Right lung (tissue), 5 donors: ENCODE data around the gene ADISSP. TPM values are rescaled to one million over a fixed set of nuclear protein-coding genes. Genes with fewer than 3 reads are reported as not detected.

Experiments
- DNase-seq, 2 donors: peaks; one replicate each; pipeline ENCODE4 v3.0.0-alpha.2; 2013
- polyA plus RNA-seq, 5 donors: library from polyadenylated mRNA; unstranded; fragments of 120-200 nt; gene quantifications; one replicate each; pipeline versions ENCODE4 v1.2.1 to v1.2.3, GENCODE V29; 2013; ENCODE audit warnings: inconsistent platforms in 1 of 5, low replicate concordance in 1 of 5; ENCODE audit not compliant: insufficient read length in 5 of 5, insufficient read depth in 1 of 5

The ADISSP gene
- polyA plus RNA-seq, 5 donors: 17.7 to 44.5 (median 23.2) TPM

DNA sequence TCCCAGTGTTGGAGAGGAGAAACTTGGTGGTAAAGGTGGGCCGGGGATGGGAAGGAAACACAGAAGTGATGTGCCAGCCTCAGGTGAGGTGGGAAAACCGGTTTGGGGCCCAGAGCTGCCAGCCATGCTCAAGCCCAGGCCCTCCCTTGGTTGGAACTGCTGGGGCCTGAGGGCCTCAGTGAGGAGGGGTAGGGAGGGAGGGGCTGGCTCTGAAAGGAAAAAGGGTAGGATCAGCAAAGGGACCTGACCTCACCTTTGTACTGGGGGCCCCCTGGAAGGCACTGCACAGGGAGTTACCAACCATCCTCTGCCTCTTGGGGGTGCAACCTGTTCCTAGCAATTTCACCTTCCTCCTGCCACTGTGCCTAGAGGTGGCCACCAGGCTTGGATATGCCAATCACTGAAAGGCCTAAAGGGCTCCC lies 15.5 kb upstream of the ADISSP start:
- DNase-seq: no peak

DNA sequence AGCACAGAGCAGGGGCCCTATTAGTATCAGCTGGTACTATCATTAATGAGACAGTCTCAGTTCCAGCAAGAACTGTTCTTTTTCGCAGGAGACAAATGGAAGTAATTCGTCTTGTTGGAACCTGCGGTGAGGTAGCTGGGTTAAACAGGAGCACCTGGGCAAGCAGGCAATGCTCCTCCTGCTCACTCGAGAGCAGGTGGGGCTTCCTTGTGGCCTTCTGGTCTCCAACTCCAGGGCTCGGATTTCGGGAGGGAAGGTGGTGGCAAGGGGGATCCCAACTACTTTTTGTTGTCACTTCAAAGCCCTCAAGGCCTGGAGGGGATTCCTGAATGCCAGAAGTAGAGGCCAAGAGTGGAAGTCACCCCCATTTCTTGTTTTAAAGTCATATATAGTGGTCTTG lies 15.0 kb upstream of the ADISSP start:
- DNase-seq: no peak

DNA sequence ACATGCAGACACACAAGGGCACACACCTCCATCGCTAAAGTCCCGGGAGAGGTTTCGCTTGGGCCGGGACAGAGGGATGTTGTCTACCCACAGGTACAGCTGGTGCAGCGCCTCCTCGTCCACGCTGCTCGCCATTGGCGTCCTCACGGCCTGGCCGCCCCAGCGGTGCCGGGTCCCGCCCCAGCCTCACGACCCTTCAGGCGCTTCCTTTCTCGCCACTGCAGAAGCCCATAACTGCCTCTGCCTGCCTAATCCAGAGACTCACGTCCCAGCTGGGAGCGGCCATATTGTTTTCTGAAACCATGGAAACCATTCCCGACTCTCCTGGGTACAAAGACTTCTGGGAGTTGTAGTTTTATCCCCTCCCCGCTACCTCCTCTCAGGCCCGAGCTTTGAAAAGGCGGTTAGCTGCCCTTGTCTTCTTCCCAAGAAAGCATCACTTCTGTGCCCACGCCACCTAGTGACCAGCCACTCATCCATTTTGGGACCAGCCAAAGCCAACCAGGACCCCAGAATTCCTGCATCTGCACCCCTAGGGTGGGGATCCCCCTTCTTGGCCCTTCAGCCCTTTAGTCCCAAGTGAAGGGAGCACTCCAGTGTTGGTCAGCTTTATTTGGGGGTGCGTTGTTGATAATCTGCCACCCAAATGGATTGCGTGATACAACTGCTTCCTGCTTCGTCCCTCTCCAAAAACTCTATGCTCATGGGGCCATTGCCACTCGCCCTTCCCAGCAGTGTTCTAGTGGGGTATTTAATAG lies 13.8 kb upstream of the ADISSP start, which contains the start of gene SPEF1:
Gene SPEF1 (minus strand): TSS at position 296 of the 758 bp plus-strand sequence. CDS start 161 bp downstream, at position 135.
- DNase-seq: peak; percentile 83 to 86

DNA sequence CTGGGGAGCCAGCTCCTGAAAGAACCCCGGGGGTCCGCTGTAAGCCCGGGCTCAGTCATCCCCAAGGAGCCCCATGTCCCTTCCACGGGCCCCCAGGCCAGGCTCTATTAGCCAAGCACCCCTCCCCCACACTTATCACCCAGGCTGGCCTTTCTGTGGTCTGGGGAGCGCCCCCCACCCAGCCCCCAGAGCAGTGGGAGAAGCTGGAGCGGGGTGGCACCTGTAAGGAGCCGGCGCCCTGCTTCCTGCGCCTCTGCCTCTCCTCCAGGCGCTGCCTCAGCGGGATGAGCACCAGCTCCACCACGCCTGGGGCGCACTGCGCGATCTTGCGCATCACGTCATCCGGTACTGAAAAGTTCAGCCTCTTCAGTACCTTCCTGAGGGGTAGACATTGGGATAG lies 11.4 kb upstream of the ADISSP start:
- no peak for DNase-seq

DNA sequence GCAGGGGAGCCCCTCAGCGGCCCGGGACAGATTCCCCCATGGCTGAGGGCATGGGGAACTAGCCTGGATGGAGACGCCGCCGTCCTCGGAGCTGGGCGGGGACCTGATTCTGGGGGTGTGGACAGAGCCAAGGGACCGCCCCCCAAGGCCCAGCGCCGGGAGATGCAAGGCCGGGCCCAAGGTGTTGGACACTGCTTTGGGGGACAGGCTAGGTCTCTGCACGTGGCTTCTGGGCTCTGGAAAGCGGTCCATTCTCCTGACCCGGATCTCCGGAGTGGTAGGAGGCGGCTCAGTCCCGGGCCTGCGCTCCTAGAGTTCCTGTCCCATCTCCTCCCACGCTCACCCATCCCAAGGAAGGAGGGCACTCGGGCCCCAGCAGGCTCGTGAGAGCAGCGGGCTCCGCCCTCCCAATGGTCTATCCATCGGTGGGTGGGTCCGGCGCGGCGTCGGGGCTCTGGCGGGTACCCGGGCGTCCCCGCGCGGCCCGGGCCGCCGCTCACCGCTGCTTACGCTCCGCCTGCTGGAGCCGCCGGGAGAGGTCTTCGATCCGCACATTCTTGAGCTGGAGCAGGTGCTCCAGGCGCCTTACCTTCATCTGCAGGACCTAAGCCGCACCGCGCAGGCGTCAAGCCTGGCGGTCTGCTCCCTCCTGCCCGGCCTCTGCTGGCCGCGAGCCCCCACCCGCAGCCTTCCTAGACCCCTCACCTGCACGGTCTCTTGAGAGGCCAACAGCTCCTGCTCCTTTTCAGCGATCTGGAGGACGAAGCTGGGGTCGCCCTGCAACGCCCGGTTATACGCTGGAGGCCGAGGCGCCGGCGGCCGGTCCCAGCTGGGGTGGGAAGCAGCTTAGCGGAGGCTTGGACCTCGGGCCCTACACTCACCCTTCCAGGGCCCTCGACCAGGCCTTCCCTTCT lies 10.4 kb upstream of the ADISSP start:
- no peak for DNase-seq

DNA sequence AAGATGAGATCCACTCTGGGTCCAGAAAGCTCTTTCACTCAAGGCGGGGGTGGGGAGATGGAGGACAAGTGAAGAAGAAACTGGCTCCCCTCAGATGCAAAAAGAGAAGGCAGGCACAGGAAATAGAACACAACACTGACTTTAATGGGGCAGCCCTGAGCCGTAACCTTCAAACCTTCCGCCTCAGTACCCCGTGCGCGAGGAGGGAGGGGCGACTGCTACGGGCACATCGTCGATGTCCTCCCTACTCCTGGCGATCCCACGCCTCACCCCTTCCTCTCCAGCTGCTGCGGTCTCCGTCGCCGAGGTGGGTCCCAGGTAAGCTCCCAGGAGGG lies 9.8 kb upstream of the ADISSP start:
- no peak for DNase-seq

DNA sequence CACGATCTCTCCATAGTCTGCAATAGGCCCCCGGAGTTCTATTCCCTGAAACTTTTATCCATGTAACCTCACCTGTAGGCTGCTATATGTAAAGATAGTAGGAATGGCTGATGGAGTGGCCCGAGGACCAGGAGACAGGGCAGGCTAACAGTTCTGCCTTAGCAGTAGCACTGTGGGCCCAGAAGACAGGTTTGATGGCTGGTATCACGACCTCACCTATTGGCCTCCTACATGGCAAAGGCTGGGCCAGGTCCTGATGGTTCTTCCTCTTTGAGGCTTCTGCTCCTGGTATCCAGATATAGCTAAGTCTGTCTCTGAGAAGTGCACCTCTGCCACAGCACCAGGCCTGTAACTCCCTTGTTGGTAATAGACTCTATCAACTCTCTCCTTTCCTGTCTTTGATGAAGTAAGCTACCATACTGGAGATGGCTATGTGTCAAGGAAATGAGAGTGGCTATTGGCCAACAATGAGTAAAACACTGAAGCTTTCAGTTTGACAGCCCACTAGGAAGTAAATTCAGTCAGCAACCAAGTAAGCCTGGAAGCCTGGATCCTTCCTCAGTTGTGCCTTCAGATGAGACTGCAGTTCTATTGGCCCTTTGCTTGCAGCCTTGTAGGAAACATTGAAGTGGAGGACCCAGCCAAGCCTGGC lies 8.0 kb upstream of the ADISSP start:
- no peak for DNase-seq

DNA sequence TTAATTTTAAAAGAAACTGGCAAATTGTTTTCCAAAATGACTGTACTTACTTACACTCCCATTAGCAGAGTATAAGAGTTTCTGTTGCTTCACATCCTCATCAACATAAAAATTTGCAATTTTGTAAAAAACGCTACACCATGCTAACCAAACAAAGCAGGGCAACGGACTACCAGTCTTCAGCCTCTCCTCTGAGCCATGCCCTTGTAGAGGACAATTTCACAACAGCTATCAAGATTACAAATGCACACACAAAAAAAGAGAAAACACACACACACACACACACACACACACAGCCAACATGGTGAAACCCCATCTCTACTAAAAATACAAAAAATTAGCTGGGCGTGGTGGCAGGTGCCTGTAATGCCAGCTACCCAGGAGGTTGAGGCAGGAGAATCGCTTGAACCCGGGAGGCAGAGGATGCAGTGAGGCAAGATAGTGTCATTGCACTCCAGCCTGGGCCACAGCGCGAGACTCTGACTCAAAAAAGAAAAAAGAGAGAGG lies 4.1 kb upstream of the ADISSP start:
- DNase-seq: no peak

DNA sequence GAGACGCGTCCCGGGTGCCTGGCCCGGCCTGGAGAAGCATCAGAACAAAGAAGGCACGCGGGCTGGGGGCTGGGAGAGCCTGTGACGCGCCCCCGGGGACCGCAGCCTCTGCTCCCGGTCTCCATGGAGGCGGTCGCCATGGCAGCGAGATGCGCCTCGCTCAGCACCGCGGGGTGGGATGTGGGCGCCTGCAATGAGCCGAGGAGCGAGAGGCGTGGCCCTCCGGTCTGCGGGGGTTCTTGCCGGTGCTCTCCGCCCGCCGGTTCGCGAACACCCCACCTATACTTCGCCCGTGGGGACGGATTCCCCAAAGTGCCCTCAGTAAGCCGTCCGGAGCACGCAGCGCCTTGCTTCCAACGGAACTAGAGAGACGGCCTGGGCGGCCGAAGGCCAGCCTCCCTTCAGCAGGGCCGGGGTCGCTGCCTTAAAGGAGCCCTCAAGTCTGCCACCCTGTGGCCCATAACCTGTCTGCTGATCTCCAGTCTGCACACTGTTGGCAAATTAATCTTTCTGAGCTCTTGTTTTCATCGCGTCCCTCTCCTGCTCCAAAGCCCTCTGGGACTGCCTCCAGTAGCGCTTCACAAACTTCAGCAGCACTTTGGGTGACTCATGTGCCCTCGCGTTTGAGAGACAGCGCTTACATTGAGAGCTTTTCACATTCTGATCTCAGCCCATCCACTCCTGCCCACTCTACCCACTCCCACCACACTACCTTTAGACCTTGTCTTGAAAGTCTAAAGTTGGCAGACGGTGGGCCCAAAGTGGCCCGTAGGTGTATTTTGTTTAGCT lies 983 bp upstream of the ADISSP start:
- peak; percentile 69 to 71 for DNase-seq

DNA sequence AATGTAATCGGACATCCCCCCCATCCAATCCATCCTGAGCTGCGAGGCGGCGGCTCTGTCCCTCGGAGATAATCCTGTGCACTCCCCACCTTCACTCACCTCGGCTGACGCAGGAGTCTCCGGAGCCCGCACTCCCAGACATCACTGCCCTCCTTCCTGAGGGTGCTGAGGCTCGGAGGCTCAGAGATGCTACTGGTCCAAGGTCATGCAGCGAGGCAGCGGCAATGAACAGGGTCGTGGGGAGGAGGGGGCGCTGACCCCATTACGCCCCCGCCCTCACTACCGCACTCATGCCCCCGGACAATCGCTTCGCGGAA lies 485 bp downstream of the ADISSP start:
- DNase-seq: no peak

DNA sequence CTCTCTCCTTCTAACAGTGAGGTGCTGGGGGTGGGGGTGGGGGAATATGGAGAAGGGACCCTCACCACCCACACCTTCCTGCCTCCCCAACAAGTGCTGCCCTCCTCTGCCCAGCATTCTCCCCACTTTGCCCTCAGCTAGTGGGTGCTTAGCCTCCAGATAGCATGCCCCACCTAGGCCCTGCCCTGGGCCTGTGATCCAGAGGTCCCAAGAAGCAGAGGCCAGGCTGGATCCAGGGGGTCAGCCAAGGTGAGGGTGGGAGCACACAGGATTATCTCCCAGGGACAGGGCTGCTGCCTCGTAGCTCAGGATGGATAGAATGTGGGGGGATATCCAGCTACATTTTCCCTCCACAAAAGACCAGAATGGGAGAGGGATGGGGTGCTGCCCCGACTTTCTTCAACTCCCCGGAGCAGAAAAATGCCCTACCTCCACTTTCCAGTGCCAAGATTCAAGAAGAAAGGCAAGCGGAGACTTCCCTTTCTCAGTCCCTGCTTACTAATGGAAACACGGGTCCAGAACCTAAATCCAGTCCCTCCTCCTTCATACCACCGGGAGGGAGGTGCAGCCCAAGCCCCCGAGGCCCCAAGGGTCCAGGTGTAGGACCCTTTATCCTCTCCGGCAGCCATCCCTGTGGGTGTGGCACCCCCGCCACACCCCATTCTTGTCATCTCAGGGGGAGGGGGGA lies 987 bp downstream of the ADISSP start:
- DNase-seq: no peak

DNA sequence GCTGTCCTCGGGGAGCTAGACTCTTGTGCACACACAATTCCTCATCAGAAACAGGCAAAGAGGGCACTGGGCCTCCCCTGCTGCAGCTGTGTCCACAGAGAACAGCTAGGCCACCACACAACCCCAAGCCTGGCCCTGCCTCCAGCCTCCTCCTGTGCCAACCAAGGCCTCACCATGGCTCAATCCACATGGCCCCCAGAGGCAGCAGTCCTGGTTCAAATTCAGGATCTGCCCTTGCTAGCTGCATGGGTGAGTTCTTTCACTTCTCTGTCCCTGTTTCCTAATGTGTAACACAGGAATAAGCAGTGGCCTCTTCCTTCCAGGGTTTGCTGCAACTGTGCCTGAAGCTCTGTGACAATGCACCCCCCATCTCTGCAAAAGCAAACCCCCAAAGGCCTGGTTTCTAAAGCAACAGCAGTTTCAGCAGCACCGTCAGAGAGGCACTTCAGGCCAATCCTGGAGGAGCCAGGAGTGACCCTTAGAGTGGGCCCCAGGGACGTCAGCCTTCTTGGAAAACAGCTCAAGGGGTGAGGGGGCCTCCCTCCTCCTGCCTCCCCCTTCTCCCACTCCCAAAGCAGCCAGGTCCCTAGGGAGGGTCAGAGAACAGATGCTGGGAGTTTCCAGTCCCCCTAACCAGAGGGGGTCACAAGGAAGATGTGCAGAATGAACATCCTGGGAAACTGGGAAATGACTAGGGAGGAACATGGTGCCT lies 2.2 kb downstream of the ADISSP start:
- DNase-seq: no peak

DNA sequence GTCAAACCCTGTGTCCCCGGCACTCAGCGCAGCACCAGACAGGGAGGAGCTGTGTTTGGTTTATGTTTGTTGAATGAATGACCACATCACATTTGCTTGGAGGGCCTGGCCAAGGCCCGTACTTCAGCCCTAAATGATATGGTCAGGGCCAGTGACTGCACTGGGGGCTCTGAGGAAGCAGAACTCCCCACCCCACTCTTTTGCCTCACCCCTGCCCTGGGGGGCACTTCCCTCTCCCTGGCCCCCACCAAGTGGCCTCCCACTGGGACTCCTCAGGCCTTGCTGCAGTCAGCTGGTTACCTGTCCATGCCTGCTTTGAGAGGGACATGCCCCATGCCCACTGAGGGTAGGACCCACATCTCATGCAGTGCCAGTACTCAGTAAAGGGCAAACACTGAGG lies 2.9 kb downstream of the ADISSP start:
- DNase-seq: no peak

DNA sequence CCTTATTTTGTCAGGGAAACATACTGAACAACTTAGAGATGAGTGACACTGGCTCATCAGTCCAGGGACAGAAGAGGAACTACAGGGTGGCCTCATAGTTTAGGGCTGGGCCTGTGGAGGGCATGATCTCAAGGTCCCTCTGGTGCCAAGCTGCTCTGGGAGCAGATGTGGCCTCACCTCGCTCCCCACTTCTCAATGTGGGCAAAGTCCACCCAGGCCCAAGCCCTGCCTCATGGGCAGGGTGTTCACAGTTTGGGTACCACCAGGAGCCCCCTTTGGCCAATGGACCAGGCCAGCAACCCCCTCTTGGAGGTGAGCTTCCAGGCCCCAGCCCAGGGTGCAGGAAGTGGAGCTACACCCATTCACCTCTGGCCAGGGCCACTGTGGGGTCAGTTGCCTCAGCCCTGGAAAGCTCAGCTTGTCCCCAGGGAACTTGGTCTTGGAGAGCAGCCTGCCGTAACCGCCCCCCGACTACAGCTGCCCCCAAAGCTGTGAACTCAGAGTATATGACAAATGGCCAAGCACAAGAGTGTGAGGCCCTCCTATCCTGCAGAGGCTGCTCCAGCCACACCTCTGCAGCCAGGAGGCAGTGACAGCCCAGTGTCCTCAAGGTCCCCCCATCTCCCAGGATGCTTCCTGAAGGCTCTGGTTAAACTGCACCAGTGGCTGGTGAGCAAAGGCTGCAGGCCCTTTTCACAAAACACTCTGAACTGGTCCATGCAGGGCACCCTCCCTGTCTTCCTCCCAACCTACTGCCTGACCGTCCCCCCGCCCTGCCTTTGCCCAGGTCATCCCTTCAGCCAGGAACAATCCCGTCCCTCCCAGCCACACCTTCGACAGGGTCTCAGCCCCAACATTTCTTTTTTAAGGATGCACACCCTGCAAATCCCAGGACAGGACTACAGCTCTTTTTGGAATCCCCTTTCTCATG lies 3.6 kb downstream of the ADISSP start:
- no peak for DNase-seq

DNA sequence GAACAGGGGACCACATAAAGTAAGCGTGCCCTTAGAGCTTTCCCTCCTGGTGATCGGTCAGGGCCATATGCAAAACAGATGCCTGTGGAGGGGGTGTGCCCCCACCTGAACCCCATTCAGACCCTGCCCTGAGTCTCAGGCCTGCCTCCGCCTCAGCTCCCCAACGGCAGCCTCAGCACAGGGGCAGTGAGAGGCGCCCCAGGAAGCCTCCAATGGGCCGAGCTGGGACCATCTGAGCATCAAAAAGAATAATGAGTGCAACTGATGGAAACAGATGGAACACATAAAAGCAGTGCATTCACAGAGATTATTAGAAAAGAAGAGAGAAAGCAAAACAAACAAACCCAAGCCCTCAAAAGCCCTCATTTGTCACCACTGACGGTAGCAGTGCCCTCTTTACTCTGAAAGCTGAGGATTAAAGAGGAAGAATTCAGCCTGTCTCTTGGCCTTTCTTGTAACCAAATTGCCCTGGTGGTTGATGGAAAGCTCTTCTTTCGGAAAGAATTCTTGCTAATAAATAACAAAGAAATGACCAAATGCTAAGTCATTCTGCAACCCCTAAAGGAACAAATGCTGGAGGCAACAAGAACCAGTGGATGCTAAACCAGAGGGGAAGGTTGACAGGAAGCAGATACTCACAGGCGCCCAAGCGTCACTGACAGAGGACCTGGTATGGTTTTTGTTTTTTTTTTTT lies 6.8 kb downstream of the ADISSP start:
- no peak for DNase-seq

DNA sequence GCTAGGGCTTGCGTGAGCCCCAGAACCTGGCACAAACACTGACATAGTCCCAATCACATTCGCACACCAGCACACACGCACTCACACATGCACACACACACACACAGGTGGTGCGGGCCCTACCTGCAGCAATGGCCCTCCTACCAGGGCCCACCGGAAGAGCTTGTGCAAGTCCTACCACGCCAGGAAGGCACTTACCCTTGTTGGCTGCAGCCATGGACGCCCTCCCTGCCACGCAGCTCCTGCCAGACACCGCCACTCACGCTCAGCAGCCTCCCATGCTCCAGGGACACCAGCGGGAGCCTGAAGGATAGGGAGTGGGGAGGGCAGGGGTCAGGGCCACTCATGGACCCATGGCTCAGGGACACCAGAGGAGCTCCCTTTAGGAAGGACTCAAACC lies 7.7 kb downstream of the ADISSP start:
- no peak for DNase-seq

DNA sequence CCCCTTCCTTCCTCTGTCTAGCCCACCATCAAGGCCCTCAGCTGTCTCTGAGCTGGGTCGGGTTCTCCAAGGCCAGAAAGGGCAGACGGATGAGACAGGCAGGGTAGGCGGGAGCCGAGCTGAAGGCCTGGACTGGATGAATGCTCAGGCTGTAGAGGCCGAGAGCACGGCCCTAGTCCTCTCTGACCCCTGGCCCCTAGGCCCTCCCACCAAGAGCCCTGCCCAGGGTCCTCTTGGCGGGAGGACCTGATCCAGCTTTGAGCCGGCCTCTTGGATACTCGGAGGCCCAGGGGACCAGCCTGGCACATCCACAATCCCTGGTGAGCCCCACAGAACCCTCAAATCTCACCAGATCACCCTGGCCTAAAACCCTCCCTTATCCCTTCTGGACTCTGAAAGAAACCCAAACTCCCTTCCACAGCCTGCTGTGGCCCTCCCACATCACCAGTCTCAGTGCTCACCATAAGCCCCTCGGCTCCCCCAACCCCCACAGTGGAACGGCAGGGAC lies 8.2 kb downstream of the ADISSP start:
- no peak for DNase-seq

DNA sequence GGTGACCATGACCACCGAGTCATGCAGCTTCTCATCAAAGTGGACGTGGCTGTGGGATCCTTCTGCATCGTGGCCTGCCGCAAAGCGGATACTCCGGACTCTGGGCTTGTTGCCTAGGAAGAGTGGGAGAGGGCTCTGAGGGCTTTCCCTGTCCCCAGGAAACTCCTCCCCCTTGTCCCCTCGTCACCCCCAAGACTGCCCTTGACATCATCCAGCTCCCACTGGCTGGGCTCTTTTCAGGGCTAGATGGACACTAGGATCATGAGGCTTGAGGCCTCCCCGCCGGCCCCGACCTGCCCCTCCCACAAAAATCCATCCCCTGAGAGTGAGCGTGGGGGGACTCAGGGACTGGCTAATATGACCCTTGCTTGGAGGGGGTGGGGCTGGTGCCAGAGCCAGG lies 9.0 kb downstream of the ADISSP start:
- DNase-seq: no peak
